Mesenchymal stem cell (in vitro differentiated cells and primary cell): ENCODE results near the gene TMEM237.

Source experiments
- DNase-seq: peaks from one replicate; pipeline ENCODE4 v3.0.0-alpha.2; 2013
- H2AFZ ChIP-seq: one replicate; pipeline ENCODE4 v1.6.1; 2013; ENCODE audit warnings: low read depth, mild to moderate bottlenecking, control low read depth, inconsistent platforms, low read length, moderate library complexity
- H2AK5ac ChIP-seq: 2 replicates; pipeline ENCODE4 v1.6.1; 2013; ENCODE audit warnings: low read length, moderate library complexity, mild to moderate bottlenecking, inconsistent platforms; ENCODE audit not compliant: severe bottlenecking
- H2BK120ac ChIP-seq: one replicate; pipeline ENCODE4 v1.6.1; 2013; ENCODE audit warnings: low read depth, mild to moderate bottlenecking, inconsistent platforms, low read length, moderate library complexity
- H2BK12ac ChIP-seq, 2 experiments: one replicate each; pipeline ENCODE4 v1.6.1; 2013; ENCODE audit warnings: inconsistent platforms in 2 of 2, low read length in 2 of 2, mild to moderate bottlenecking in 2 of 2, moderate library complexity in 2 of 2, control low read depth in 1 of 2
- H2BK15ac ChIP-seq: one replicate; pipeline ENCODE4 v1.6.1; 2013; ENCODE audit warnings: mild to moderate bottlenecking, low read depth, inconsistent platforms; ENCODE audit not compliant: poor library complexity, severe bottlenecking
- H2BK5ac ChIP-seq: 2 replicates; pipeline ENCODE4 v1.6.1; 2013; ENCODE audit warnings: low read depth, mild to moderate bottlenecking, low read length, control low read depth, inconsistent platforms; ENCODE audit not compliant: poor library complexity, severe bottlenecking
- H3K14ac ChIP-seq, 2 experiments: one replicate each; pipeline ENCODE4 v1.6.1; 2013; ENCODE audit warnings: inconsistent platforms in 2 of 2, low read length in 2 of 2, control low read depth in 1 of 2, mild to moderate bottlenecking in 1 of 2, moderate library complexity in 1 of 2
- H3K18ac ChIP-seq, 2 experiments: one replicate each; pipeline ENCODE4 v1.6.1; 2013; ENCODE audit warnings: inconsistent platforms in 2 of 2, low read length in 2 of 2, control low read depth in 1 of 2, low read depth in 1 of 2, mild to moderate bottlenecking in 1 of 2
- H3K23ac ChIP-seq, 2 experiments: one replicate each; pipeline ENCODE4 v1.6.1; 2013; ENCODE audit warnings: inconsistent platforms in 2 of 2, low read length in 2 of 2, mild to moderate bottlenecking in 2 of 2, moderate library complexity in 2 of 2, control low read depth in 1 of 2
- H3K27ac ChIP-seq: 2 replicates; pipeline ENCODE4 v1.5.1; 2013; ENCODE audit warnings: mild to moderate bottlenecking, moderate library complexity, low read length, control low read depth, inconsistent platforms; ENCODE audit not compliant: poor library complexity, severe bottlenecking
- H3K27me3 ChIP-seq, 2 experiments: 2 replicates each; pipeline versions ENCODE4 v1.6.1 to v1.7.0; 2013; ENCODE audit warnings: low read length in 2 of 2, mild to moderate bottlenecking in 2 of 2, moderate library complexity in 2 of 2, control low read depth in 1 of 2, inconsistent platforms in 1 of 2; ENCODE audit not compliant: control insufficient read depth in 1 of 2, insufficient read depth in 1 of 2
- H3K36me3 ChIP-seq, 2 experiments: 2 replicates each; pipeline versions ENCODE4 v1.6.1 to v1.7.0; 2013; ENCODE audit warnings: low read length in 2 of 2, control low read depth in 1 of 2, inconsistent platforms in 1 of 2, low read depth in 1 of 2, mild to moderate bottlenecking in 1 of 2; ENCODE audit not compliant: insufficient read depth in 2 of 2, control insufficient read depth in 1 of 2
- H3K4ac ChIP-seq, 2 experiments: one replicate each; pipeline ENCODE4 v1.6.1; 2013; ENCODE audit warnings: inconsistent platforms in 2 of 2, low read length in 2 of 2, mild to moderate bottlenecking in 2 of 2, moderate library complexity in 2 of 2, control low read depth in 1 of 2, low read depth in 1 of 2
- H3K4me1 ChIP-seq: 2 replicates; pipeline ENCODE4 v1.6.1; 2013; ENCODE audit warnings: low read depth, low read length, control low read depth; ENCODE audit not compliant: control insufficient read depth, insufficient read depth
- H3K4me2 ChIP-seq: 2 replicates; pipeline ENCODE4 v1.6.1; 2013; ENCODE audit warnings: low read length, mild to moderate bottlenecking, inconsistent platforms; ENCODE audit not compliant: poor library complexity, severe bottlenecking
- H3K4me3 ChIP-seq, 2 experiments: 2 replicates each; pipeline versions ENCODE4 v1.5.1 to v1.7.0; 2013; ENCODE audit warnings: low read length in 2 of 2, mild to moderate bottlenecking in 2 of 2, control low read depth in 1 of 2, low read depth in 1 of 2; ENCODE audit not compliant: insufficient read depth in 1 of 2
- H3K79me1 ChIP-seq: replicated peaks from 2 replicates; pipeline ENCODE4 v1.6.1; 2013; ENCODE audit warnings: mild to moderate bottlenecking, control low read depth, low read length, inconsistent platforms; ENCODE audit not compliant: poor library complexity, severe bottlenecking
- H3K9ac ChIP-seq: 2 replicates; pipeline ENCODE4 v1.7.0; 2013; ENCODE audit warnings: mild to moderate bottlenecking, low read length, moderate library complexity
- H3K9me3 ChIP-seq: 2 replicates; pipeline ENCODE4 v1.7.0; 2013; ENCODE audit warnings: mild to moderate bottlenecking, low read length; ENCODE audit not compliant: control insufficient read depth
- H4K8ac ChIP-seq: one replicate; pipeline ENCODE4 v1.6.1; 2013; ENCODE audit warnings: inconsistent platforms, mild to moderate bottlenecking, low read length, moderate library complexity
- H4K91ac ChIP-seq: one replicate; pipeline ENCODE4 v1.6.1; 2013; ENCODE audit warnings: mild to moderate bottlenecking, low read length, inconsistent platforms
- WGBS: methylation state at CpG from one replicate; pipeline ENCODE4 v1.1.7; 2013; ENCODE audit warnings: mixed read lengths; 5-methylcytosine and 5-hydroxymethylcytosine counted together

Gene TMEM237

DNA sequence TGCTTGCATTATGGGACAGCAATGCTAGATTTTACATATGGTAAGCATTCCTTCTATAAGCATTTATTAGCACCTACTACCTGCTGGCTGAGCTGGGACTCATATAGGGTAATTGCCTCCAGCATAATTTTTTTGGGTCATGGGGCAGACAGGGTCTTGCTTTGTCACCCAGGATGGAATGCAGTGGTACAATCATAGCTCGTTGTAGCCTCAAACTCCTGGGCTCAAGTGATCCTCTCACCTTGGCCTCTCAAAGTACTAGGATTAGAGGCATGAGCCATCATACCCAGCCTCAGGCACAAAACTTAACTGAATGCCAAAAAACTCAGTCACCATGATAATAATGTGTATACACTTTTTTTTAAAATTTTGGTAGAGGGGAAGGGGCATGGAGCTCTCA is 35.3 kb downstream of the TMEM237 start:
- no peak for DNase-seq
- Histone ChIP-seq H3K9me3 (peaks cover 15% of the 10 kb centered on the region), H3K36me3 (no peaks in the 10 kb centered on the region), H3K4me3 (no peak overlapping the region), H3K23ac (no peak overlapping the region), H2BK15ac (no peak overlapping the region), H3K14ac (no peak overlapping the region), H4K91ac (no peak overlapping the region), H2BK5ac (no peak overlapping the region), H3K4me2 (no peak overlapping the region), H3K79me1 (no peaks in the 10 kb centered on the region), H4K8ac (no peak overlapping the region), H2BK12ac (no peak overlapping the region), H2BK120ac (no peak overlapping the region), H3K18ac (no peak overlapping the region), H3K9ac (no peak overlapping the region), H2AFZ (no peak overlapping the region), H2AK5ac (no peak overlapping the region), H3K4me1 (no peaks in the 10 kb centered on the region), H3K4ac (no peak overlapping the region), H3K27ac (no peak overlapping the region), H3K27me3 (no peaks in the 10 kb centered on the region)
- 62% methylated on average over 1 of the region's 1 CpG for WGBS

DNA sequence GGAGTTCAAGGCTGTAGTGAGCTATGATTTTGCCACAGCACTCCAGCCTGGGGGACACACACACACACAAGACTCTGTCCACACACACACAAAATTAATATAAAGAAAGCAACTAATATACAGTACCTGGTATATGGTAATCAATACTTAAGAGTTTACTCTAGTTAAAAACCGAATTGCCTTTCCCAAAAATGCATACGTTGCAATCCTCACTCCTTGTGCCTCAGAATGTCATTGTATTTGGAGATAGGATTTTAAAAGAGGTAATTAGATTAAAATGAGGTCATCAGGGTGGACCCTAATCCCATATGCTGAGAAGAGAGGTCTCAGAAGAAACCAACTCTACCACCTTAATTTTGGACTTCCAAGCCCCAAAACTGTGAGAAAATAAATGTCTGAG is 35.7 kb downstream of the TMEM237 start:
- H3K27me3 ChIP-seq, result no peaks in the 10 kb centered on the region
- H4K91ac ChIP-seq, result no peak overlapping the region
- H3K9me3 ChIP-seq, result peaks cover 15% of the 10 kb centered on the region
- H2BK120ac ChIP-seq, result no peak overlapping the region
- no peak overlapping the region for H3K23ac ChIP-seq
- no peak overlapping the region for H3K18ac ChIP-seq
- H3K9ac ChIP-seq, result no peak overlapping the region
- H3K36me3 ChIP-seq, result no peaks in the 10 kb centered on the region
- no peaks in the 10 kb centered on the region for H3K79me1 ChIP-seq
- H3K27ac ChIP-seq, result no peak overlapping the region
- no peak for DNase-seq
- H4K8ac ChIP-seq, result no peak overlapping the region
- no peaks in the 10 kb centered on the region for H3K4me1 ChIP-seq
- no peak overlapping the region for H3K4ac ChIP-seq
- no peak overlapping the region for H2BK15ac ChIP-seq
- WGBS, result 72% methylated on average over 2 of the region's 2 CpGs
- H2BK12ac ChIP-seq, result no peak overlapping the region
- H3K14ac ChIP-seq, result no peak overlapping the region
- H2AK5ac ChIP-seq, result no peak overlapping the region
- H3K4me3 ChIP-seq, result no peak overlapping the region
- no peak overlapping the region for H2AFZ ChIP-seq
- no peak overlapping the region for H3K4me2 ChIP-seq
- no peak overlapping the region for H2BK5ac ChIP-seq

GRCh38 chr2:201600906-201601305 is 42.4 kb downstream of the TMEM237 start:
- Histone ChIP-seq H3K79me1 (no peaks in the 10 kb centered on the region), H3K36me3 (no peaks in the 10 kb centered on the region), H3K4me3 (no peak overlapping the region), H3K27me3 (no peaks in the 10 kb centered on the region), H3K9me3 (peaks cover 5% of the 10 kb centered on the region), H4K91ac (no peak overlapping the region), H4K8ac (no peak overlapping the region), H3K4ac (no peak overlapping the region), H3K4me1 (no peaks in the 10 kb centered on the region), H3K18ac (no peak overlapping the region), H2BK120ac (no peak overlapping the region), H2BK5ac (no peak overlapping the region), H2AFZ (no peak overlapping the region), H3K9ac (no peak overlapping the region), H3K4me2 (no peak overlapping the region), H2BK12ac (no peak overlapping the region), H3K27ac (no peak overlapping the region), H3K23ac (no peak overlapping the region), H2BK15ac (no peak overlapping the region), H3K14ac (peak overlapping the region in 1 of 2 experiments; percentile 32), H2AK5ac (no peak overlapping the region)
- peak; percentile 24 for DNase-seq
- WGBS, result 93% methylated on average over 1 of the region's 3 CpGs

GRCh38 chr2:201597397-201597796 is 45.9 kb downstream of the TMEM237 start:
- WGBS, result 72% methylated on average over 8 of the region's 8 CpGs
- H2BK15ac ChIP-seq, result no peak overlapping the region
- DNase-seq, result no peak
- H3K36me3 ChIP-seq, result no peaks in the 10 kb centered on the region
- no peaks in the 10 kb centered on the region for H3K4me1 ChIP-seq
- H3K14ac ChIP-seq, result no peak overlapping the region
- no peak overlapping the region for H2BK120ac ChIP-seq
- H3K23ac ChIP-seq, result no peak overlapping the region
- no peak overlapping the region for H4K8ac ChIP-seq
- no peak overlapping the region for H4K91ac ChIP-seq
- H2AFZ ChIP-seq, result no peak overlapping the region
- no peaks in the 10 kb centered on the region for H3K27me3 ChIP-seq
- H3K79me1 ChIP-seq, result no peaks in the 10 kb centered on the region
- peak overlapping the region in 1 of 2 experiments; percentile 29 for H3K4me3 ChIP-seq
- H3K4ac ChIP-seq, result no peak overlapping the region
- no peak overlapping the region for H3K18ac ChIP-seq
- no peak overlapping the region for H3K4me2 ChIP-seq
- no peak overlapping the region for H2BK5ac ChIP-seq
- H3K27ac ChIP-seq, result no peak overlapping the region
- H2AK5ac ChIP-seq, result no peak overlapping the region
- H2BK12ac ChIP-seq, result no peak overlapping the region
- peaks cover 6% of the 10 kb centered on the region for H3K9me3 ChIP-seq
- H3K9ac ChIP-seq, result peak overlapping the region; percentile 2
